Skeletal muscle tissue (tissue), 4 donors: ENCODE results near the gene GFRA1. TPM values are rescaled to one million over a fixed set of nuclear protein-coding genes. Genes with fewer than 3 reads are reported as not detected.

Source experiments
- H3K27ac ChIP-seq: one replicate; pipeline ENCODE4 v1.7.0; 2013; ENCODE audit warnings: mild to moderate bottlenecking, low read depth, low read length, inconsistent platforms
- H3K27me3 ChIP-seq, 3 donors: one replicate each; pipeline ENCODE4 v1.7.0; 2013; ENCODE audit warnings: low read length in 3 of 3; ENCODE audit not compliant: control insufficient read depth in 3 of 3, insufficient read depth in 3 of 3
- H3K36me3 ChIP-seq, 3 donors: one replicate each; pipeline ENCODE4 v1.7.0; 2013; ENCODE audit warnings: low read length in 3 of 3; ENCODE audit not compliant: control insufficient read depth in 3 of 3, insufficient read depth in 3 of 3
- H3K4me1 ChIP-seq, 3 donors: one replicate each; pipeline ENCODE4 v1.7.0; 2013; ENCODE audit warnings: low read length in 3 of 3, mild to moderate bottlenecking in 3 of 3; ENCODE audit not compliant: control insufficient read depth in 3 of 3, insufficient read depth in 3 of 3
- H3K4me3 ChIP-seq, 3 donors: one replicate each; pipeline ENCODE4 v1.7.0; 2013; ENCODE audit warnings: low read length in 3 of 3
- H3K9ac ChIP-seq, 3 donors: one replicate each; pipeline ENCODE4 v1.7.0; 2013; ENCODE audit warnings: low read length in 3 of 3, mild to moderate bottlenecking in 3 of 3, moderate library complexity in 2 of 3, low read depth in 1 of 3
- H3K9me3 ChIP-seq, 3 donors: one replicate each; pipeline ENCODE4 v1.7.0; 2013; ENCODE audit warnings: low read length in 3 of 3; ENCODE audit not compliant: control insufficient read depth in 3 of 3
- total RNA-seq: library from RNA; depleted of rRNA; stranded (reverse); fragments of >200 nt; gene quantifications from one replicate; pipeline ENCODE4 v1.2.3, GENCODE V29; 2014
- donor health status: Osteomylitis.

GFRA1 gene
- total RNA-seq, 1 donor from 2014 or later: 24.0 TPM

- Histone ChIP-seq H3K4me3 (no peak overlapping the region), H3K36me3 (no peaks in the 10 kb centered on the region), H3K27me3 (no peaks in the 10 kb centered on the region), H3K27ac (no peak overlapping the region), H3K9me3 (no peaks in the 10 kb centered on the region), H3K4me1 (no peaks in the 10 kb centered on the region), H3K9ac (no peak overlapping the region)
Observed at GRCh38 chr10:116083226-116083762, 189.7 kb downstream of the GFRA1 start.

DNA sequence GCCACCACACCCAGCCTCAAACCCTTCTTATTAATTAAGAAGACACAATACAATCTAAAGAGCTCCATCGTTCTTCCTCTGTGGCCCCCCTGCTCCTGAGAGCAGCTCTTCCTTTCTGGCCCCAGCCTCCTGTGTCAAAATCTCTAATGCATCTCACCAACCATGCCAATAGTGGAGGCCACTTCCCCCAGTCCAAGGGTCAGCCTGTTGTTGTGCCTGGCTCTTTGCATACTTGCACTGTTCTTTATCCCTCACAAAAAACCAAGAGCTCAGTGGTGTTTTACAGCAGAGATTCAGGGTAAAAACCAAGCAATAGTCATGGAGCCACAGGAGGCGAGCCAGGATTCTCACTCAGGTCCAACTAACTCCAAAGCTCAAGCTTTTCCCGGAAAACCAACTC is 190.2 kb downstream of the GFRA1 start:
- H3K4me1 ChIP-seq: no peaks in the 10 kb centered on the region
- no peak overlapping the region for H3K9ac ChIP-seq
- no peak overlapping the region for H3K27ac ChIP-seq
- no peaks in the 10 kb centered on the region for H3K9me3 ChIP-seq
- H3K27me3 ChIP-seq: no peaks in the 10 kb centered on the region
- no peaks in the 10 kb centered on the region for H3K36me3 ChIP-seq
- no peak overlapping the region for H3K4me3 ChIP-seq

- Histone ChIP-seq H3K9ac (no peak overlapping the region), H3K27ac (no peak overlapping the region), H3K4me1 (no peaks in the 10 kb centered on the region), H3K9me3 (no peaks in the 10 kb centered on the region), H3K27me3 (no peaks in the 10 kb centered on the region), H3K4me3 (no peak overlapping the region), H3K36me3 (no peaks in the 10 kb centered on the region)
Observed at GRCh38 chr10:116082206-116082605, 190.8 kb downstream of the GFRA1 start.

DNA sequence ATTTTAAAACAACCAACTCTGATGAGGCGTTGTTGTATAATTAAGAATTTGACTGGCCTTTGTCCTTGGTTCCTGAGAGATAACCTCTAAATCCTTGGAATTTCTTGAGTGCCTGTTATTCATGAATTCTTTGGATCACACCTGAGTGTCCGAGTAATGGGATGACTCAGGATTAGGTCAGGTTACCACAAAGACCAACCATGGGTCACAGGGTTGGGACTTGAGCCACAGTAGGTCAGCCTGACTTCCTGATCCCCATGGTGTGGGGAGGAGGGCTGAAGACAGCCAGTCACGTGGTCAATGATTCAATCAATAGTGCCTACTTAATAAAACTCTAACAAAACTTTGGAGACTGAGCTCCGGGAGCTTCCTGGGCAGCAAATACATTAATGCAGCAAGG is 192.5 kb downstream of the GFRA1 start:
- Histone ChIP-seq H3K9ac (no peak overlapping the region), H3K4me1 (no peaks in the 10 kb centered on the region), H3K36me3 (no peaks in the 10 kb centered on the region), H3K27me3 (no peaks in the 10 kb centered on the region), H3K4me3 (no peak overlapping the region), H3K9me3 (no peaks in the 10 kb centered on the region), H3K27ac (no peak overlapping the region)

- H3K9ac ChIP-seq: no peak overlapping the region
- H3K4me3 ChIP-seq: no peak overlapping the region
- no peaks in the 10 kb centered on the region for H3K27me3 ChIP-seq
Observed at GRCh38 chr10:116079355-116079754, 193.7 kb downstream of the GFRA1 start.

GRCh38 chr10:116076621-116077020 is 196.4 kb downstream of the GFRA1 start:
- no peak overlapping the region for H3K27ac ChIP-seq
- H3K27me3 ChIP-seq: no peaks in the 10 kb centered on the region
- H3K4me3 ChIP-seq: no peak overlapping the region
- H3K9ac ChIP-seq: no peak overlapping the region
- no peaks in the 10 kb centered on the region for H3K9me3 ChIP-seq
- H3K36me3 ChIP-seq: no peaks in the 10 kb centered on the region
- H3K4me1 ChIP-seq: peaks cover 0 to 11% (median 5%) of the 10 kb centered on the region in 3 donors

More at GRCh38 chr10:116079355-116079754, 193.7 kb downstream of the GFRA1 start:
- peaks cover 0 to 6% (median 0%) of the 10 kb centered on the region in 3 donors for H3K4me1 ChIP-seq
- no peaks in the 10 kb centered on the region for H3K9me3 ChIP-seq
- H3K36me3 ChIP-seq: no peaks in the 10 kb centered on the region
- no peak overlapping the region for H3K27ac ChIP-seq

DNA sequence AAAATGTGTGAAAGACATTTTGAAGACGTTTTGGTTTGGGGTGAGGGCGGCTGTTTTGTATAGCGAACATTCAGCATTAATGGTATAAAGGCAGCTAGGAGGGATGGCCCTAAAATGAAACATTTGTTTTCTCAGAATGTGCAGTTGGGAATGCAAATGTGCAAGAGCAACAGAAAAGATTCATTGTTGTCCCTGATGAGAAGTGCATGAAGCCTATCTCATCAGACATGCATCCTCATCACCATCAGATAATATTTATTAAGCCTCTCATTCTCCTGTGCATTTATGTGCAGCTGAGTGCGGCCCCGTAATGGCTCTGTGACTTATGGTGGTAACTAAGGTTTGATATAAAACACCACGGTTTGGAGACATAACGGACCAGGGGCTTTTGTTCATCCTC is 199.5 kb downstream of the GFRA1 start:
- peaks cover 0 to 11% (median 5%) of the 10 kb centered on the region in 3 donors for H3K4me1 ChIP-seq
- no peaks in the 10 kb centered on the region for H3K27me3 ChIP-seq
- H3K9ac ChIP-seq: no peak overlapping the region
- no peaks in the 10 kb centered on the region for H3K36me3 ChIP-seq
- no peak overlapping the region for H3K4me3 ChIP-seq
- H3K27ac ChIP-seq: no peak overlapping the region
- H3K9me3 ChIP-seq: no peaks in the 10 kb centered on the region

- Histone ChIP-seq H3K4me1 (peaks cover 0 to 11% (median 5%) of the 10 kb centered on the region in 3 donors), H3K9me3 (no peaks in the 10 kb centered on the region), H3K27ac (no peak overlapping the region), H3K27me3 (no peaks in the 10 kb centered on the region), H3K36me3 (no peaks in the 10 kb centered on the region), H3K4me3 (no peak overlapping the region), H3K9ac (no peak overlapping the region)
Observed at GRCh38 chr10:116073001-116073400, 200.0 kb downstream of the GFRA1 start.

- no peaks in the 10 kb centered on the region for H3K9me3 ChIP-seq
- no peak overlapping the region for H3K27ac ChIP-seq
- H3K4me1 ChIP-seq: peaks cover 0 to 11% (median 5%) of the 10 kb centered on the region in 3 donors
- no peak overlapping the region for H3K4me3 ChIP-seq
- H3K27me3 ChIP-seq: no peaks in the 10 kb centered on the region
- H3K9ac ChIP-seq: no peak overlapping the region
- H3K36me3 ChIP-seq: no peaks in the 10 kb centered on the region
Observed at GRCh38 chr10:116071453-116072148, 201.4 kb downstream of the GFRA1 start.

GRCh38 chr10:116070743-116071320 is 202.2 kb downstream of the GFRA1 start:
- H3K9me3 ChIP-seq: no peaks in the 10 kb centered on the region
- no peak overlapping the region for H3K4me3 ChIP-seq
- peaks cover 0 to 11% (median 5%) of the 10 kb centered on the region in 3 donors for H3K4me1 ChIP-seq
- no peaks in the 10 kb centered on the region for H3K36me3 ChIP-seq
- H3K27ac ChIP-seq: no peak overlapping the region
- H3K27me3 ChIP-seq: no peaks in the 10 kb centered on the region
- H3K9ac ChIP-seq: no peak overlapping the region
